NCI-H446 (cell line): Measurements from ENCODE around the gene KMO.

ENCODE experiments used
- DNase-seq, 2 experiments: peaks; one replicate each; lab custom pipeline; 2025; lab: John Stamatoyannopoulos, UW

KMO gene

DNA sequence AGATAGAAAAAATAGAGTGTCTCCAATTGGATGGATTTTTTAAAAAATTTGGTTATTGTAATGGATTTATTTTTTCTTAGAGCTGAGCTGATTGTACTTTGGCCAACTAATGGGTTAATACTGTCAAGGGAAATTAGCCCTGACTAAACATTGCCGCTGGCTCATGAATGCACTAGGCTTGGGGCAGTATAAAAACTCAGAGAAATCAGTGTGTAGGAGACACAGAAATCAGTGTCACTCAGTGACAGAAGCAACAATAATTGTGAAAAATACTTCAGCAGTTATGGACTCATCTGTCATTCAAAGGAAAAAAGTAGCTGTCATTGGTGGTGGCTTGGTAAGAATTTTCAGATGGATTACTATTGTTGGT, at the start of gene KMO:
TSS of gene KMO (plus strand) at position 217 of the 370 bp plus-strand sequence. CDS start at position 284, 67 bp downstream.
- DNase-seq, result no peak

DNA sequence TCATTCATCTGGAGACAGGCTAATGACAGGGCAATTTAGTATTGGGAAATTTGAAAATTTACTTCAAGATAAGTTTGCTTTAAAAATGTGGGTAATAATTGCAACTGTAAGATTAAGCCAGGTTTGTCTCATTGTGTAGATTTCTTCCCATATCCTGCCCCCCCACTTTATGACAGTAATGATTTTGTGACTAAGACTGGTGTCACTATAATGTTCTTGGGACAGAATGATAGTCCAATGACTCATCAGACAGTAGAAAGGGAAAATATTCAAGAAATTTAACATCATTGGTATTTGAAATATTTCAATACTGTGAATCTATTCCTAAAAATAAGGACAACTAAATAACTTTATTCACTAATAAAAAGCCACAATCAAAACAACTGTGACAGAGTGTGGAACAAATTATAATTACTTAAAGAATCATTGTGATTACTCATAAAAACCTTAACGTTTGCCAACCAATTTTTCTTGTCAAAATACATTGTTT, 49.4 kb upstream of the KMO start:
- DNase-seq, result no peak

- no peak for DNase-seq
Measured at GRCh38 chr1:241485145-241485544, 47.0 kb upstream of the KMO start.

GRCh38 chr1:241485554-241485992, 46.6 kb upstream of the KMO start:
- DNase-seq, result peak in 1 of 2 experiments; percentile 33

DNA sequence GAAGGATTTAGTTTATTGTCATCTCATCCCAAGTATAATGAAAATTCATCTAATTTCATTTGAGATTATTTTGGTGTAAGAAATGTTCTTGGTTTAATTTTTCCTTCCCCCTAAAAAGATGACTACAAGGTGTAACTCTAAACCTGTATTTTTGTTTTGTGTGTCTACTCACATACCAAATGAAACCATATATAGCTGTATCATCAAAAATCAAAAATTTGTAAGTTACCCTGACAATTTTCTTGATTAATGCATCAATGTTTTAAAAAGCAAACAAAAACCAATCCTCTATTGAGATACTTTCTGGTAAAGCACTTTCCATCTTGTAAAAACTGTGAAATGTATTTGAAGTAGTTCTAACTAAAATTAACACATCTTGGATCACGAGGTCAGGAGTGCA, 43.4 kb upstream of the KMO start:
- DNase-seq, result no peak

DNA sequence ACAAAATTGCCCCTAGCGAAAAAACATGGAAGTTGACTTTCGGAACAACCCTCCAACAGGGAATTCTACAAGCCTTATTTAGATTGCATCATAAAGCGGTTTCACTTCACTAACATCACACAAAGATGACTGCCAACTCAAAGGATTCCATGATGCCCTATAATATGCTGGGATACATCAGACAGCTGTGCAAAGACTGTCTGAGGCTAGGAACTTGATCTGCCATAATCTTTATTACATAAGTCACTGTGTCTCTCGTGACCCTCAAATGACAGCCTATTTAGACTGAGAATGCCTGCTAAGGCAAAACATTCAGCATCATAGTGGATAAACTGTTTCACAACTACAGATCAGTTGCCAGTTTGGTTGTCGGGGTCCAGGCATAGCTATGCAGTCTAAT, 36.4 kb upstream of the KMO start:
- DNase-seq, result no peak

DNA sequence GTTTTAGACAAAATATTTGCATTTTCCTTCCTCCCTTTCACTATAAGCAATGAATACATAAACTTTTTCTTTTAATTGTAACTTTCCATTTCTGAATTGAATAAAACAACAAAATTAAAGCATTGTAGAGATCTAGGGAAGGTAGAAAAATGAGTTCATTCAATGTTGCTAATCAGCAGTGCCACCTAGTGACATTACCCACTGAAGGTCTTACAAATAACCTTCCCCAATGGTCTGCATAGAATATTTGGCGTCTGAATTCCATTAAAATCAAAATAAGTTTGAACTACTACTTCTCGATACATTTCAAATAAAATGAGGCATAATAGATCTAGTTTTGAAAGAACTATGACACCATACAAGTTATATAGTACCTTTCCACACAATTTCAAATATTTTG, 32.3 kb upstream of the KMO start:
- peak in 1 of 2 experiments; percentile 8 for DNase-seq

GRCh38 chr1:241503444-241503843, 28.7 kb upstream of the KMO start:
- no peak for DNase-seq

DNA sequence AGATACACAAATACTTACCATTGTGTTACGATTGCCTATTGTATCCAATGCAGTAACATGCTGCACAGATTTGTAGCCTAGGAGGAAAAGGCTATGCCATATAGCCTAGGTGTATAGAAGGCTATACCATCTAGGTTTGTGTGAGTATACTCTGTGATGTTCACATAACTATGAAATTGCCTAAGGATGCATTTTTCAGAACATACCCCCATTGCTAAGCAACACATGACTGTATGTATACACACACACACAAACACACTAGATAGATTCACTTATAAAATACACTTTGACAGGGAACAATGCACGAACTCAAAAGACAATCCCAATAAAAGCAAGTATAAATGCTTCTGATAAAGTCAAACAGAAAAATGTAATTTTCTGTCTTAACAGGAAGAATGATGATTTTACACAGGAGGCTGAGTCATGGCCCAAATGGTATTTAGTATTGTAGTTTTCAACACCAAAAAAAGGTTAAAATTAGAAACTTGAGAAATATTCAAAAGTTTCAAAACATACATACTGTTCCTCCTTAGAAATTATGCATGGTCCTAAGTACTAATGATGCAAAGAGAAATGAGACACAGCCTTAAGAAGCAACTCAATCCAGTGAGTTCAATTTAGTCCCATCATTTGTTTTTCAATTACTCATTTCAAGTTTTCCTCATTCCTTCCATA, 24.9 kb upstream of the KMO start:
- no peak for DNase-seq

DNA sequence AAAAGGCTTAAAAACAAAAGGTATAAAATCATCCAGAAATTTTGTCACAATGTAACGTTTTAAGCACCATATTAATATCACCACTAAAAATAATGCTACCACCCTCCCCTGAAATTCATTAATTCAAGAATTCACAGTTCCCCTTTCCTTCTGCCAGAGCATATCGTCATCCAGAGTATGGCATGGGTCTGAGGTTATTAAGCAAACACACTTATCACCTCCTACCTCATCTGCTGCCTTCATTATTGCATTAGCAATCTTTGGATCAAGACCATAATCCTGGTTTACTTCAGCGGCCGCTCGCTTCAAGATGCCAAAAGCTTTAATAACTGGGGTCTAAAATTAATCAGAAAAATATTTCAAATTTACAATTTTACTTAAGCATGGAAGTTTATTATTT, 18.8 kb upstream of the KMO start:
- no peak for DNase-seq

GRCh38 chr1:241518476-241519307, 13.5 kb upstream of the KMO start:
- DNase-seq, result no peak

- DNase-seq, result peak; percentile 95 to 98
Measured at GRCh38 chr1:241519308-241520079, 12.7 kb upstream of the KMO start, which contains the start of gene FH. Gene FH, minus strand, starts transcription at chr1:241519755. Its CDS starts 33 bp downstream, at chr1:241519722.

DNA sequence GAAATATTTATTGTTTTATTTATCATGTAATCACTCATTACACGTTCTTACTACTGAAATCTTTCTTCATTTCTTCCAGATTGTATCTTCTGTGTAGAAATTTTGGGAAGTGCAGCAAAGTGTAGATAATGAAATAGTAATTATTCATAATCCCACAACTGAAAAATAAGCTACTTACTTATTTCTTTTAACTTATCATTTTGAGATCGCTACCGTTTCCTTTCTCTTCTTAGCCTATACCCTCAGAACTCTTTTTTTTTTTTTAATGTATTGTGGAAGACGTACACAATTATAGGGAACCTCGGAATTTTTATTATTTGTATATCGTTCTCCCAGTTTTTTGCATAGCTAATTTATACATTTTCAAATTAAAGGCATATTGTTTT, 12.1 kb upstream of the KMO start:
- DNase-seq, result no peak

- no peak for DNase-seq
Measured at GRCh38 chr1:241521718-241522117, 10.5 kb upstream of the KMO start.

DNA sequence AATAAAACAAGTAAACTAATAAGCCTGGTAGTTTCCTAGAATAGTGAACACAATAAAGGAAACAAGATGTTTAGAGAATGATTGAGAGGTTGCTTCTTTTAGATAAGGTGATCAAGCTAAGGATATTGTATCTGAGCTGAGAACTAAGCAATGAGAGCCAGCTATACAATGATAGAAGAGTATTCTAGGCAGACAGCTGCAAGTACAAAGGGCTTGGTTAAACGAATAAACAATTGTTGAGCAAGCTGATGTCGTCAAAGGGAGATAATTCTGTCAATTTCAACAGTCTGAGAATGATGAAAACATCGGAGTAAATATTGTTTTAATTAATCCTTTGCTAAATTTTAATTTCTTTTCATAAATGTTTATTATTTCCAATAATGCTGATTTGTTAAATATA, 7.2 kb upstream of the KMO start:
- no peak for DNase-seq

DNA sequence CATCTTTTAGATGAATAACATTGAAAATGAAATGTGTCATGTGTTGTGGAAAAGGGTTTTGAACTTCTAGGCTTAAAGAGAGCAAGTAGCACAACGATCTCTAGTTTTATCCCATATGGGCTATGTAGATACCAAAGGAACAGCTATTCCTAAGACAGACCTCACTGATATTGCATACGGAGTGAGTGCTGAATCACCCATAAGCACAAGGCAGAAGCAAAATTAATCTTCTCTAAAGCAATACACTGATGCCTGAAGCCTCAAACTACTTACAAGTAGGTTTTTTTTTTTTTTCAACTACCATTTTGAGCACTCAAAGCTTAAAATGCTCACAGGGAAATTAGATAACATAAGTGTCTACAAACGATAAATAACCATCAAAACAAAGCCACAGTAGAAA, 5.0 kb upstream of the KMO start:
- no peak for DNase-seq

DNA sequence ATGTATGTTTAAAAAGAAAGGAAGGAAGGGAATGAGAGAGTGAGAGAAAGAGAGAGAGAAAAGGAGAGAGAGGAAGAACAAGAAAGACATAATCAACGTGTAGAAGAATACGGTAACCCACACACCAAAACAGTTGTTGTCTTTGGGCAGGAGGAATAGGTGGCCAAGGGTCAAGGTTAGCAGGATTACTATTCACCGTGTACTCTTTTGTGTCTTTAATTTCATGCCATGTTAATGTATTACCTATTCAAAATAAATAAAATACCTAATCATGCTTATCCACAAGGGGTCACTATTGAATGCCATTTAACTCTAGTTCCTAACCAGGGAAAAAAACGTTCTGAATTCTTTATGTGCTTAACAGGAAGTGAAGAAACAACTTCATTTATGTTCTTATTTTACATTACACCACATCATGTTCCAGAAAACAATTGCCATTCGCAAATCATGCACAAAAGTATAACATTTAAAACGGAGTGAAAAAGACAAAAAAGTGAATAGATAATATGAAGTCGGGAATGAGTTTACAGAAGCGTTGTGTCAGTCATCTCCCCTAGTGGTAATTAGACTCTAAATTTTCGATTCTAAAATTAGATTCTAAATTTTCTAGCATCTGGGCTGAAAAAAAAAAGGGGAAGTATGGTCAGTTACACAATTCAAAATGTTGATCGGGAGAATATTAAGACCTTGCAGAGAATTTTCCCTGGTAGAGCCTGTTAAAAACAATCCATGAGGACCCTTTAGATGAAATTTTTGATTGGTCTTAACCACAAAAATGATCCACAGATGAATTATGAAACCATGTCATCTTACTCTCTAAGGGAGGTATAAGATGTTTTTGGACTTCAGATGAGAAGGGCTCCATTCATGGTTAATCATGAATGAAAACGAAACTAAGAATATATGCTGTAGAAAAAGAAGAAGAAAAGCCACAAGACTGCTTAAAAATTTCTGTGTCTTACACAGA, 700 bp upstream of the KMO start:
- peak; percentile 23 to 60 for DNase-seq

DNA sequence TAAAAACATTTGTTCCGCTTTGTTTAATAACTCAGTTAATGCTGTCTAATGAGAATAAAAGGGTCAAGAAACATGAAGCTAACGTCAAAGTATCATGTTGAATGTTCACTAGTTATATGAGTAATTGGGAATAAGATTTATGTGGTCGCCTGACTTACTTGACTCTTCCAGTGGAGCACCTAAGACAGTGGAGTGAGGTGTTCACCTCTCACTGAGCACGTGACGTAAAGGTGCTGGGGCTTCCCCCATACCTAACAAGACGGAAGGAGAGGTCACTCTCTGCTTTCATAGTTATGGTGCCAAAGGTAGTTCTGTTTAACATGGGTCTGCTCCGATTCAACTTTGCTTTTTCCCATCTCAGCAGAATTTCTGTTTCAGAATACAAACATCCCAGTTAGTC, 686 bp downstream of the KMO start:
- no peak for DNase-seq

- no peak for DNase-seq
Measured at GRCh38 chr1:241533326-241534115, 1.3 kb downstream of the KMO start.

- no peak for DNase-seq
Measured at GRCh38 chr1:241536304-241536703, 4.1 kb downstream of the KMO start.
